SU-DHL-6 (cell line): ENCODE results near the gene MATK.

Experiments
- H2AFZ ChIP-seq: fragments of 200-600 bp; sonication (generic); 2 replicates; pipeline ENCODE4 v1.6.1; 2014; ENCODE audit warnings: low read depth, mild to moderate bottlenecking, moderate library complexity, mixed read lengths, antibody characterized with exemption, low read length; ENCODE audit not compliant: severe bottlenecking
- H3F3A ChIP-seq: fragments of 200-600 bp; shearing (Covaris generic); 2 replicates; pipeline ENCODE4 v1.6.0; 2016; ENCODE audit warnings: antibody characterized with exemption, mild to moderate bottlenecking; ENCODE audit not compliant: insufficient read depth
- H3K27ac ChIP-seq: fragments of 200-600 bp; sonication (generic); 2 replicates; pipeline ENCODE4 v1.5.1; 2016; ENCODE audit warnings: low read depth, mild to moderate bottlenecking, low read length, moderate library complexity, mixed read lengths
- H3K27me3 ChIP-seq: fragments of 200-600 bp; sonication (generic), shearing (Covaris generic); 2 replicates; pipeline ENCODE4 v1.6.0; 2014; ENCODE audit warnings: mild to moderate bottlenecking, low read length
- H3K36me3 ChIP-seq: fragments of 200-600 bp; sonication (generic); 2 replicates; pipeline ENCODE4 v1.6.1; 2014; ENCODE audit warnings: mild to moderate bottlenecking, low read length, mixed read lengths
- H3K4me2 ChIP-seq: fragments of 300-600, 200-600 bp; shearing (Covaris generic), sonication (generic); 2 replicates; pipeline ENCODE4 v1.6.0; 2014; ENCODE audit warnings: low read length, low read depth, mild to moderate bottlenecking; ENCODE audit not compliant: poor library complexity, severe bottlenecking
- H3K4me3 ChIP-seq: fragments of 200-600 bp; sonication (generic); 2 replicates; pipeline ENCODE4 v1.5.1; 2014; ENCODE audit warnings: antibody characterized with exemption, low read length, mild to moderate bottlenecking, mixed read lengths; ENCODE audit not compliant: insufficient read depth, poor library complexity, severe bottlenecking
- H3K79me2 ChIP-seq: fragments of 200-600 bp; sonication (generic); 2 replicates; pipeline ENCODE4 v1.6.1; 2014; ENCODE audit warnings: mild to moderate bottlenecking, low read length, moderate library complexity; ENCODE audit not compliant: insufficient read depth
- H3K9ac ChIP-seq: fragments of 200-600 bp; sonication (generic); 2 replicates; pipeline ENCODE4 v1.7.0; 2014; ENCODE audit warnings: mild to moderate bottlenecking, low read length
- H3K9me2 ChIP-seq: fragments of 200-600 bp; sonication (generic); replicated peaks from 2 replicates; pipeline ENCODE4 v1.6.1; 2014; ENCODE audit warnings: low read length; ENCODE audit not compliant: insufficient read depth
- H3K9me3 ChIP-seq: fragments of 200-600 bp; sonication (generic); 2 replicates; pipeline ENCODE4 v1.6.1; 2014; ENCODE audit warnings: low read length, mixed read lengths; ENCODE audit not compliant: insufficient read depth
- H4K20me1 ChIP-seq: fragments of 200-600 bp; sonication (generic); 2 replicates; pipeline ENCODE4 v1.6.1; 2014; ENCODE audit warnings: low read depth, mild to moderate bottlenecking, antibody characterized with exemption, low read length, moderate library complexity, mixed read lengths
- EZH2phosphoT487 ChIP-seq: fragments of 200-600 bp; sonication (generic), shearing (Covaris generic); conservative IDR thresholded peaks from 2 replicates; pipeline ENCODE4 v1.6.1; 2018; ENCODE audit warnings: mild to moderate bottlenecking, antibody characterized with exemption, low read length, moderate library complexity, mixed read lengths
- TF ChIP-seq, protein P1 (sequence below): fragments of 200-600 bp; sonication (generic); IDR thresholded peaks from one replicate; pipeline ENCODE4 v1.5.1; 2017; ENCODE audit warnings: antibody characterized with exemption, mild to moderate bottlenecking, low read length, moderate library complexity; ENCODE audit not compliant: insufficient read depth, poor library complexity, severe bottlenecking

Gene MATK

DNA sequence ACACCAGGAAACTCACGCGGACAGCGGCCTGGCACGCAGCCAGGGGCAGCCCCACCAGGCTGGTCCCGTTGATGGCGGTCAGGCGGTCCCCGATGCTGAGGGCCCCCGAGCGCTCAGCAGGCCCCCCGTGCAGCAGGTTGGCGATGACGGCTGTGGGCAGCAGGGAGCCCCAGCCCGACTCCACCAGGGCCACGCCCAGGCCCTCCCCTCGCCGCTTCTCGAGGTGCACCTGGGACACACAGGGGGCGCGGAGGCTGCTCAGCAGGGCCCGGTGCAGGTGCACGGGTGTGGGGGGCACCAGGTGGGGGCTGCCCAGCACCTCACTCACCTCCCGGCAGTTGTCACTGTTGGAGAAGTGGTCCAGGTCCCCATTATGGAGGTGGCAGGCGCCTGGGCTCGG is 33.7 kb downstream of the MATK start:
- no peaks in the 10 kb centered on the region for H3K9me3 ChIP-seq
- no peak overlapping the region for H2AFZ ChIP-seq
- no peaks in the 10 kb centered on the region for H3K36me3 ChIP-seq
- 0 out of 2 replicates have a peak, but pooled peaks cover 2% of the 10 kb centered on the region for H4K20me1 ChIP-seq
- H3K79me2 ChIP-seq, result no peaks in the 10 kb centered on the region
- H3K4me3 ChIP-seq, result no peak overlapping the region
- no peak overlapping the region for H3K4me2 ChIP-seq
- no peaks in the 10 kb centered on the region for H3F3A ChIP-seq
- no peak overlapping the region for H3K27ac ChIP-seq
- no peaks in the 10 kb centered on the region for H3K27me3 ChIP-seq
- TF ChIP-seq, protein P1, sequence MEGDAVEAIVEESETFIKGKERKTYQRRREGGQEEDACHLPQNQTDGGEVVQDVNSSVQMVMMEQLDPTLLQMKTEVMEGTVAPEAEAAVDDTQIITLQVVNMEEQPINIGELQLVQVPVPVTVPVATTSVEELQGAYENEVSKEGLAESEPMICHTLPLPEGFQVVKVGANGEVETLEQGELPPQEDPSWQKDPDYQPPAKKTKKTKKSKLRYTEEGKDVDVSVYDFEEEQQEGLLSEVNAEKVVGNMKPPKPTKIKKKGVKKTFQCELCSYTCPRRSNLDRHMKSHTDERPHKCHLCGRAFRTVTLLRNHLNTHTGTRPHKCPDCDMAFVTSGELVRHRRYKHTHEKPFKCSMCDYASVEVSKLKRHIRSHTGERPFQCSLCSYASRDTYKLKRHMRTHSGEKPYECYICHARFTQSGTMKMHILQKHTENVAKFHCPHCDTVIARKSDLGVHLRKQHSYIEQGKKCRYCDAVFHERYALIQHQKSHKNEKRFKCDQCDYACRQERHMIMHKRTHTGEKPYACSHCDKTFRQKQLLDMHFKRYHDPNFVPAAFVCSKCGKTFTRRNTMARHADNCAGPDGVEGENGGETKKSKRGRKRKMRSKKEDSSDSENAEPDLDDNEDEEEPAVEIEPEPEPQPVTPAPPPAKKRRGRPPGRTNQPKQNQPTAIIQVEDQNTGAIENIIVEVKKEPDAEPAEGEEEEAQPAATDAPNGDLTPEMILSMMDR, result no peak
- no peak for TF ChIP-seq EZH2phosphoT487
- no peaks in the 10 kb centered on the region for H3K9me2 ChIP-seq
- H3K9ac ChIP-seq, result no peak overlapping the region

DNA sequence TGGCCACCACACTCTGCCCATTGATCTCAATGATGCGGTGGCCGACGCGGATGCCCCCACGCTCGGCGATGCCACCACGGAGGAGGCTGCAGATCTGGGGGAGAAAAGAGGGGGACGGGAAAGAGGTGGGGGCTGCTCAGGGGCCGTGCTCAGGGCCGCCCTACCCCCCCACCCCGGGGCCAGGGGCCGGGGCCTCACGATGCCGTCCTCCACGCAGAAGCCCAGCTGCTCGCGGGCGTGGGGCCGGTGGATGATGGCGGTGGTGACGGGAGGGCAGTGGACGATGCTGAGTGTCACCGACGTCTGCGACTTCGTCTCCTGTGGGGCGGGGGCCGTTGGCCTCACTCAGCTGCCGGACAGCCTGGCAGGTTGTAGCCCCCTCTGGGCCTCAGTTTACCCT is 34.9 kb downstream of the MATK start:
- H3K36me3 ChIP-seq, result no peaks in the 10 kb centered on the region
- no peak for TF ChIP-seq EZH2phosphoT487
- TF ChIP-seq, protein P1, result no peak
- H3K9ac ChIP-seq, result no peak overlapping the region

DNA sequence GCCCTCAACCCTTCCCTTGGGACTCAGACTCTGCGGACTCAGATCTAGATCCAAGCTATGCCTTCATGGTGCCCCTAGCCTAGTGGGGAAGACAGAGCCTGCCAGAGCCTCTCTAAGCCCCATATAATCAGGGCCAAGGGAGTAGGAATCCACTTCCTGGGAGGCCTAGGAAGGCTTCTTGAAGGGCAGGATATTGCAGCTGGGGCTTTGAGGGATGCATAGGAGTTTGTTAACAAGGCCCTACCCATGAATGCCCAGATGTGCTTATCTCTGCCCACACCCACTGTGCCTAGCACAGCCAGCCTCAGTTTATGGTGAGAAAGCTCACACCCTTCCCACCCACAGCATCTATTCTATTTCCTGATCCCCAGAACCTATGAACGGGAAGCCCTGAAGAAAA is 36.0 kb downstream of the MATK start:
- Histone ChIP-seq H4K20me1 (0 out of 2 replicates have a peak, but pooled peaks cover 2% of the 10 kb centered on the region), H3K36me3 (no peaks in the 10 kb centered on the region), H3K4me2 (no peak overlapping the region), H3K27me3 (no peaks in the 10 kb centered on the region), H3K9me3 (no peaks in the 10 kb centered on the region), H3K9me2 (no peaks in the 10 kb centered on the region), H3F3A (no peaks in the 10 kb centered on the region), H3K9ac (no peak overlapping the region), H3K27ac (no peak overlapping the region), H2AFZ (no peak overlapping the region), H3K4me3 (no peak overlapping the region), H3K79me2 (no peaks in the 10 kb centered on the region)
- TF ChIP-seq, protein P1, result no peak

More for the DNA sequence above, 34.9 kb downstream of the MATK start:
- H3K79me2 ChIP-seq, result no peaks in the 10 kb centered on the region
- H2AFZ ChIP-seq, result no peak overlapping the region
- no peaks in the 10 kb centered on the region for H3F3A ChIP-seq
- H4K20me1 ChIP-seq, result 0 out of 2 replicates have a peak, but pooled peaks cover 2% of the 10 kb centered on the region
- no peak overlapping the region for H3K4me3 ChIP-seq
- no peak overlapping the region for H3K4me2 ChIP-seq
- H3K27ac ChIP-seq, result no peak overlapping the region
- no peaks in the 10 kb centered on the region for H3K27me3 ChIP-seq
- no peaks in the 10 kb centered on the region for H3K9me2 ChIP-seq
- no peaks in the 10 kb centered on the region for H3K9me3 ChIP-seq
